Measurements from ENCODE around the gene CHTOP. TPM values are rescaled to one million over a fixed set of nuclear protein-coding genes. Genes with fewer than 3 reads are reported as not detected.
A peak's percentile ranks its signal among the peaks of the same experiment; 100 is the strongest.
"Not testable (repeated sequence)": the region's sequence is repeated elsewhere in the genome, so short reads cannot be mapped to it uniquely, and the experiment has no call there.

Gene CHTOP
- total RNA-seq, 1 experiment from 2014 or later = 42.0 TPM

DNA sequence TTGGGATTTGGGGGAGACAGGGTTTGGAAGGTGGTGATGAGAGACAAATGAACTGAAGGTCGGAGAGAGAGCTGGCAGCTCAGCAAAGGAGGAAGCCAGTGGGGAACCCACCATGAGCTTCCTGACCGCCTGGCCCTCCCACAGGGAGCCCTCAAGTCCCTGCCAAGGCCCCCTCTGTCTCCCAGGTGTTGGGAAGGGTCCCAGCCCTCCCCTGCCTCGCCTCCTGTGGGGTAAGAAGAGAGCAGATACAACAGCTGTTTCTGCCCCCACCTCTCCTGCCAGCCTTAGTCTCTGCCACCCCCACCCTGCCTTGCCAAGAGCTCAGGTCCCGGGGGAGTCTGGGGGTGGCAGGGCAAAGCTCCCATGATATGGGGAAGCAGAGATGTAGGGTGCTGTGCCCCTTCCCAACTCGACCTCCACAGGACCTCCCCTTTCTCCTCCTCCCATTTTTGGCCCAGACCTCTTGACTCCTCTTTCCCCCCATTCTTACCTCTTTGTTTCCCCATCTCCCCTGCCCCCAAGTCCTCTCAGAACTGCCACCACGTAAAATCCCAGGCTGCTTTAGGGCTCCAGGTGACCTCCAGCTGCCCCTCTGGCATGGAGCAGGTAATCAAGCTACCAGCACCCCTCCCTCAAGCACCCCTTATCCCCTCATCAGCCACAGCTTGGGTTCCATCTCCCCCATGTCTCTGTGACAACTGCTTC lies 5.1 kb upstream of the CHTOP start:
- in situ Hi-C loops (cut with HindIII; ENCODE audit: low pct_unique_long_range_greater_than_20kb, low sequenced_read_pairs) = no loop called here
- no peak for DNase-seq (ENCODE audit: low read depth)

DNA sequence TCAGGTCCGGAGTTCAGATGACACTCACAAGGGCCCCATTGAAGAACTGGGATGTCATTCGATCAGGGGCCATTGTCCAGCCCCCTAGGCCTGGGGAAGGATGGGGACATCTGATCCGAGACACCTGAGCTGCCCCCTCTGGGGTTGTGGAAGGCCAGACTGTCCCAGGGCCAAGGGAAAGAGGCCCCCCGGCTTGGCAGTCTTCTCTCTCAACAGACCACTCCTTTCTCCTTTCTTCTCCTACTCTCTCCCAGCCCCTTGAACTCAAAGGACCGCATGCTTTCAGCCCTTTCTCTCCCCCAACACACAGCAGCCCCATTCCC lies 4.6 kb upstream of the CHTOP start:
- in situ Hi-C loops (cut with HindIII; ENCODE audit: low pct_unique_long_range_greater_than_20kb, low sequenced_read_pairs) = no loop called here
- DNase-seq (ENCODE audit: low read depth) = no peak

DNA sequence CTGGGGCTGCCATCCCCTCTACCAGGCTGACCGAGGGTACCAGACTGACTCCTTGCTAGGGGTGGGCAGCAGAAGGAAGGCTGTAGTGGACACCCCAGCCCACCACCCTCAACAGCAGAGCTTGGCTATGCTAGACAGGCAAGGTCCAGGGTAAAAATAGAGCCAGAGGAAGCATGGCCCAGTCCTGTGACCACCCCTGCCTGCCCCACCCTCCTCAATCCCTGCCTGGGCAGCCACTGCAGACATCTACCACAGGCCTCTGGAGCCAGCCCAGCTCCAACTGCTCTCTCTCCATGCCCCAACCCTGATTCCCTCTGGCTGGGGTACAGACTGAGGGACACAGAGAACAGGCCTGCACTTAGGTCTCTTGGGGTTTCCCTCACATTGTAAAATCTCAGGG lies 3.9 kb upstream of the CHTOP start:
- DNase-seq (ENCODE audit: low read depth) = no peak
- in situ Hi-C loops (cut with HindIII; ENCODE audit: low pct_unique_long_range_greater_than_20kb, low sequenced_read_pairs) = no loop called here

DNA sequence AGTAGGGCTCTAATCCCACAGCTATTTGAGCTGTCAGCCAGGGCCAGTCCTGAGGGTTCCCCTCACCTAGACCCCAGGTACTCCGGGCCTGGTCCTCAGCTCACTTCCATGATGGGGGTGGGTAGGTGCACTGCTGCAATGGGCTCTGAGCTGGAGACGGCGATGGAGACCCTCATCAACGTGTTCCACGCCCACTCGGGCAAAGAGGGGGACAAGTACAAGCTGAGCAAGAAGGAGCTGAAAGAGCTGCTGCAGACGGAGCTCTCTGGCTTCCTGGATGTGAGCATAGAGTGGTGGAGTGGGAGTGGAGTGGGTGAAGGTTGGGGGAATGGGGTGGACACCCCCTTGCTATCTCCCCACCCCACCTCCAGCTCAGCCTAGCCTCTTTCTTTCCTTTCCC lies 3.5 kb upstream of the CHTOP start:
- no peak for DNase-seq (ENCODE audit: low read depth)
- in situ Hi-C loops (cut with HindIII; ENCODE audit: low pct_unique_long_range_greater_than_20kb, low sequenced_read_pairs) = no loop called here

DNA sequence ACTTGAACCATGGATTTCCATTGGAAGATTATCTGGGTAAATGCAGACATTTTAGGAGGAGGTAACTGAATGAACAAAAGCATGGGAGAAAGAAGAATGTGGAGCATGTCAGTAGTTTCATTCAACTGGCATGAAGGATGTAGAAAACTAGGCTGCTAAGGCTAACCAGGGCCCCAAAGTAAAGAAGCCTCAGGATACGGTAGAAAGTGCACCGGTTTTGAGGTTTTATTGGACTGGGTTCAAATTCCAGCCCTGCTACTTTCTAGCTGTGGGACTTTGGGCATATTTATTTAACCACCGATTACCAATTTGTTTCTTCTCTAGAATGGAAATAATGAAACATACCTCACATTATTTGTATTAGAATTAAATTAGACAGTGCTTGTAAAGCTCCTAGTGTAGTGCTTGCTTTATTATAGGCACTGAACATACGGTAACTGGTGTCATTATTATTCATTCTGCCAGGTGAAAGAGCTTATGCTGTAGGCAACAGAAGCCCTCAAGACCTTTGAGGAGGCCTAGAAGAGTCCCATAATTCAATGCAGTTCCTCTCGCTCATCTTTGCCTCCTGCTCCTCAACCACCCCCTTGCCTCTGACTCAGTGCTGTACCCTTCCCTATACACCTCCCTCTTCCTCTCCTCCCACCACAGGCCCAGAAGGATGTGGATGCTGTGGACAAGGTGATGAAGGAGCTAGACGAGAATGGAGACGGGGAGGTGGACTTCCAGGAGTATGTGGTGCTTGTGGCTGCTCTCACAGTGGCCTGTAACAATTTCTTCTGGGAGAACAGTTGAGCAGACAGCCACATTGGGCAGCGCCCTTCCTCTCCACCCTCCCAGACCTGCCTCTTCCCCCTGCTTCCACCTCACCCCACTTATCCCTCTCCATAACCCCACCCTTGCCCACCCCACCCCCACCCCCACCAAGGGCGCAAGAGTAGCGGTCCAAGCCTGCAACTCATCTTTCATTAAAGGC lies 2.5 kb upstream of the CHTOP start:
- in situ Hi-C loops (cut with HindIII; ENCODE audit: low pct_unique_long_range_greater_than_20kb, low sequenced_read_pairs) = no loop called here
- no peak for DNase-seq (ENCODE audit: low read depth)

DNA sequence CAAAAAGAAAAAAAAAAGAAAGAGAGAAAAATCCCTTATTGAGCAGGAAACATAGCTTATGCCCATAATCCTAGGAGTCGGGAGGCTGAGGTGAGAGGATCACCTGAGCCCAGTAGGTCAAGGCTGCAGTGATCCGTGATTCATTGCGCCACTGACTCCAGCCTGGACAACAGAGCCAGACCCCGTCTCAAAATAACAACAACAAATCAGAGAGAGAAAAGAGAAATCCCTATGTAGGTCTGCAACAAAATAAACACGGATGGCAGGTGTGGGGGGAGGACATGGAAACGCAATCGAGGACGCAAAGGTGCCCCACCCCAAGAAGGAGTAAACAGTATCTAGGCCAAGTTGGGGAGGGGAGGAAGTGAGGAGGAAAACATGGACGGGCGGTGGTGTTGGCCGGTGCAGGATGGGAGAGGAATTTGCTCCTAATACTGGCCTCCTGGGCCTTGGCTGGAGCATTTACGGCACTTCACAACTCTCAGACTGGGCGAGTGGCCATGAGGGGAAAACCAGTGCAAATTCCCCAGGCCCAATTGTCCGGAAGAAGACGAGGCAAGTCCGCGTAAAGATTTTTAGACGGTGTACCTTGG lies 609 bp upstream of the CHTOP start:
- DNase-seq (ENCODE audit: low read depth) = no peak
- in situ Hi-C loops (cut with HindIII; ENCODE audit: low pct_unique_long_range_greater_than_20kb, low sequenced_read_pairs) = no loop called here

DNA sequence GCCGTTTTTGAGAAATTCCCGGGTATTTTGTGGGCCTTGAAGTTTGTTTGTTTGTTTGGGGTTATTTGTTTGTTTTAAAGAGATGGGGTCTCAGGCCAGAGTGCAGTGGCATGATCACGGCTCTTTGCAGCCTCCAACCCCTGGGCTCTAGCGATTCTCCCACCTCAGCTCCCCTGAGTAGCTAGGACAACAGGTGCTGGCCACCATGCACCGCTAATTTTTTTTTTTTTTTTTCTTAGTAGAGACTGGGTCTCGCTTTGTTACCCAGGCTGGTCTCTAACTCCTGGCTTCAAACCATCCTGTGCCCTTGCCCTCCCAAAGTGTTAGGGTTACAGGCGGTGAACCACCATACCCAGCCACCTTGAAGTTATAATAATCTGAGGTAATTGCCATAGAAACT lies 2.0 kb downstream of the CHTOP start:
- no peak for DNase-seq (ENCODE audit: low read depth)
- in situ Hi-C loops (cut with HindIII; ENCODE audit: low pct_unique_long_range_greater_than_20kb, low sequenced_read_pairs) = no loop called here

DNA sequence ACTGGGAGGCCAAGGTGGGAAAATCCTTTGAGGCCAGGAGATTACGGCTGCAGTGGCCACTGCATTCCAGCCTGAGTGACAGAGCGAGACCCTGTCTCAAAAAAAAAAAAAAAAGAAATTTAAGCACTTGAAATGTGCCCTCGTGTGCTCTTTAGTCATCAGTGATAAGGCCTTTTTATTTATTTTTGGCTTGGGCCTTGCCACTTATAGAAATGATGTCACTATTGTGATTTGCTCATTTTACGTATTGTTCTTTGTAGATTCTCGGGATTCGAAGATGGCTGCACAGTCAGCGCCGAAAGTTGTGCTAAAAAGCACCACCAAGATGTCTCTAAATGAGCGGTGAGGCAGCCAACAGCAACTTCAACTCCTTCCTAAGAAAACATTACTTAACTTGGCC lies 2.4 kb downstream of the CHTOP start:
- no peak for DNase-seq (ENCODE audit: low read depth)
- in situ Hi-C loops (cut with HindIII; ENCODE audit: low pct_unique_long_range_greater_than_20kb, low sequenced_read_pairs) = no loop called here

DNA sequence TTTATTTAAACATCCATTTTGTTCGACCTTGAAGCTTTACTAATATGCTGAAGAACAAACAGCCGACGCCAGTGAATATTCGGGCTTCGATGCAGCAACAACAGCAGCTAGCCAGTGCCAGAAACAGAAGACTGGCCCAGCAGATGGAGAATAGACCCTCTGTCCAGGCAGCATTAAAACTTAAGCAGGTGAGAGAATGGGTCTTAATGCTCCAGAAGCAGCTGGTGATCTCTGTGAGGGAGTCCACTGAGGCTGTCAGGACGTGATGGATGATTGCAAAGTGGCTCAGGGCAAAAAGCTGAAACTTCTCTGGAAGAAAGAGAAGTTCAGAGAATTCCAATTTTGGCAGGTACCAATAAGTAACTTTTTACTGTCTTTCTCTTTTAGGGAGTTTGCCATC lies 4.4 kb downstream of the CHTOP start:
- in situ Hi-C loops (cut with HindIII; ENCODE audit: low pct_unique_long_range_greater_than_20kb, low sequenced_read_pairs) = no loop called here
- DNase-seq (ENCODE audit: low read depth) = no peak

DNA sequence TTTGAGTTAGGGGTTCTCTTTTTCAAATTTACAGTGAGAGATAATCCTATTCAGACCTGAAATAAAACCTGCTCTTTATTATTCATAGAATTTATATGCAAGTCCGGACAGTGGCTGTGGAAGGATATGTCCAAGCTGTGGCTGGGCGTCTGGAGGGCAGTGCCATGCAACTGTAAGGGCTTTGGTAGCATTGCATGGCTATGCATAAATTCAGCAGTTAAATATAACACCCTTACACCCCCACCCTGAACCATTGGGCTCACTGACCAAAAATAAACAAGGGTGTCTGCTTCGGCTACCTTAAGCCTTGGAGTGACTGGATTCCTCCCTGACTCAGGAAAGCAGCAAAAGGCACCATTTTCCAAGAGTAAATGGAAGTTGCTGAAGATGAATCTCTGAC lies 5.4 kb downstream of the CHTOP start:
- in situ Hi-C loops (cut with HindIII; ENCODE audit: low pct_unique_long_range_greater_than_20kb, low sequenced_read_pairs) = no loop called here
- DNase-seq (ENCODE audit: low read depth) = no peak

DNA sequence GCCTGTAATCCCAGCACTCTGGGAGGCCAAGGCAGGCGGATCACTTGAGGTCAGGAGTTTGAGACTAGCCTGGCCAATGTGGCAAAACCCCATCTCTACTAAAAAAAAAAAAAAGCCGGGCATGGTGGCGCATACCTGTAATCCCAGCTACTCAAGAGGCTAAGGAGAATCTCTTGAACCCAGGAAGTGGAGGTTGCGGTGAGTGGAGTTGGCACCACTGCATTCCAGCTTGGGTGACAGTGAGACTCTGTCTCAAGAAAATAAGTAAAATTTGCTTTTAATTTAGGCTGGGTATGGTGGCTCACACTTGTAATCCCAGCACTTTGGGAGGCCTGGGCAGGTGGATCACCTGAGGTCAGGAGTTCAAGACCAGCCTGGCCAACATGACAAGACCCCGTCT lies 6.3 kb downstream of the CHTOP start:
- in situ Hi-C loops (cut with HindIII; ENCODE audit: low pct_unique_long_range_greater_than_20kb, low sequenced_read_pairs) = not testable (repeated sequence)

DNA sequence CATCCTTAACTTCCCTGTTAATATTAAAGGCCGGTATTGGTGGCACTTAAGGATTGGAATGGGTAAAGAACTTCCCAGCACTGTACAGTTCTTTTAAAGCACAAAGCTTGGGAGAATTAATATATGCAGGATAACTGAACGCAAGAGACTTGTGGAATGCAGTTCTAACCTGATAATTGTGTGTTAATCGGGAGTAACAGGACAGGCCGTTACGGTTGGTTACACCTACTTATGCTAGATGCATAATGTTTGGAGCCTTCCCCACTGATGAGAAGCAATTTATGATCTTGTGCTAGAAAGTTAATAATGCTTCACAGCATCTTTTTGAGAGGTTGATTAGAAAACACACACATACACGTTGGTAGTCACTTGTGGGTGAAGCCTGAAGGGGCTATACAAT lies 7.0 kb downstream of the CHTOP start:
- in situ Hi-C loops (cut with HindIII; ENCODE audit: low pct_unique_long_range_greater_than_20kb, low sequenced_read_pairs) = no loop called here
- no peak for DNase-seq (ENCODE audit: low read depth)

More for the DNA sequence above, 6.3 kb downstream of the CHTOP start:
- DNase-seq (ENCODE audit: low read depth) = not testable (repeated sequence)

DNA sequence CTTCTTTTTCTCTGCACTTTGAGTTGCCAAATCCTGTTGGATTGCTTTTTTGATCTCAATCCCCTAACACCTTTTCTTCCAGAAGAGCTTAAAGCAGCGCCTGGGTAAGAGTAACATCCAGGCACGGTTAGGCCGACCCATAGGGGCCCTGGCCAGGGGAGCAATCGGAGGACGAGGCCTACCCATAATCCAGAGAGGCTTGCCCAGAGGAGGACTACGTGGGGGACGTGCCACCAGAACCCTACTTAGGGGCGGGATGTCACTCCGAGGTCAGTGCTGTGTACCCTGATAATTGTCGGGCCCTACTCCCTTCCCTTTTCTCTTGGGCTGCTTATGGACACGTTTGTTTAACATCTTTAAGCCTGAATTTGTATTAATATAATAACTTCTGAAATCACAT lies 8.3 kb downstream of the CHTOP start:
- DNase-seq (ENCODE audit: low read depth) = no peak
- in situ Hi-C loops (cut with HindIII; ENCODE audit: low pct_unique_long_range_greater_than_20kb, low sequenced_read_pairs) = no loop called here

DNA sequence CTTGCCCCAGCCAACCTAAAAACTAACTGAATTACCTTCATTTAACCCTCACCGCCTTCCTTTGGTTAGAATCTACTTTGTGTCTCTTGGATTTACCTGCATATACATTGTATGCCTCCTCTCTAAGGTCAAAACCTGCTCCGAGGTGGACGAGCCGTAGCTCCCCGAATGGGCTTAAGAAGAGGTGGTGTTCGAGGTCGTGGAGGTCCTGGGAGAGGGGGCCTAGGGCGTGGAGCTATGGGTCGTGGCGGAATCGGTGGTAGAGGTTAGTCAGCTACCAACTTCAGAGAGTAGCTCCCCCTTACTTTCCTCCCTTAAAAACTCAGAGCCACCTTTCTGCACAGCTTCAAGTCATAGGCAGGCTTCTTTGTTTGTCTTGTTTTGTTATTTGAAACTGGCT lies 9.2 kb downstream of the CHTOP start:
- in situ Hi-C loops (cut with HindIII; ENCODE audit: low pct_unique_long_range_greater_than_20kb, low sequenced_read_pairs) = no loop called here
- DNase-seq (ENCODE audit: low read depth) = no peak

DNA sequence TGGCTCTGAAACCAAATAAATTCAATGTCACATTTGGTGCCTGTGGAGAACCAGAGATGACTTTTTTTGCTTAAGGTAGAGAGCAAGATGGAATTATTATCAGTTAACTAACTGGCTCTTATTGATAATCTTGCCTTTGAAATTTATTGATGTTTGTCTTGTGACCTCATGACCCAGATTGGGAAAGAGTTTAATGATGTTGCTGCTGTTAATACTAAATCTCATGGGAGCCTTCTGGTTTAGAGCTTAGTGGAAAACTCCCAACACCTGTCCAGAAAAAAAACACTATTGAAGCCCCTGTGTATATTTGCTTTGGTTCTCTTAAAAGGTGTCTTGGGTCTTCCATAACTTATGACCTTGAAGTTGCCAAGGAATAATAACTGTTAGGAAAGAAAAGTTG lies 9.9 kb downstream of the CHTOP start:
- in situ Hi-C loops (cut with HindIII; ENCODE audit: low pct_unique_long_range_greater_than_20kb, low sequenced_read_pairs) = no loop called here
- DNase-seq (ENCODE audit: low read depth) = no peak

DNA sequence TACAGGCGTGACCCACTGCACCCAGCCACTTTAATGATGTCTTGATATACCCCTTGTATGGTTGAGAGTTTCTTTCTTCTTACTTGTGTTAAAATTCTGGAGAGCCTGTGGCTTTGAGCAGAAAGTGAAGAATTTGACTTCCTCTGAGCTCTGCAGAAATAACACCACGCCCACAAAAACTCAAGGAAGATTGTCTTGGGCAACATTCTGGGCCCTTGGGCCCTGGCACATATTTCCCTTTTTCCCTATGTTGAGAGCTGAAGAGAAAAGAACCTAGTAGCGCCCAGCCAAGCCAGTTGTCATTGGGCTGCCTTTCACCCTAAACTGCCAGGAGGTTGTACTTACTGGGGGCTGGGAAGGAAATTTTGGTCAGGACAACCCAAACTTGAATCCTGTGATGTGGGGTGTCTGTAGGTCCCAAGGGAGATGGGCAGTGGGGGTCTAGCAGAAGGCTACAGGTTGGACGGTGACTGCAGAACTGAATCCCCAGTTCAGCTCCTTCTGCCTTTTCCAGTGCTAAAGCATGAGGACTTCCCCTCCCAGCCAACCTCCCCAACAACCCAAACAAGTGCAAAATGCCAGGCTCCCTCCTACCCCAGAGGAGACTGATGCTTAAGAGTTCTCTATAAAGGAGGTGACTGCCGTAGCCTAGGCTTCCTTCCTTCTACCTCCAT lies 12.9 kb downstream of the CHTOP start:
- in situ Hi-C loops (cut with HindIII; ENCODE audit: low pct_unique_long_range_greater_than_20kb, low sequenced_read_pairs) = no loop called here

DNA sequence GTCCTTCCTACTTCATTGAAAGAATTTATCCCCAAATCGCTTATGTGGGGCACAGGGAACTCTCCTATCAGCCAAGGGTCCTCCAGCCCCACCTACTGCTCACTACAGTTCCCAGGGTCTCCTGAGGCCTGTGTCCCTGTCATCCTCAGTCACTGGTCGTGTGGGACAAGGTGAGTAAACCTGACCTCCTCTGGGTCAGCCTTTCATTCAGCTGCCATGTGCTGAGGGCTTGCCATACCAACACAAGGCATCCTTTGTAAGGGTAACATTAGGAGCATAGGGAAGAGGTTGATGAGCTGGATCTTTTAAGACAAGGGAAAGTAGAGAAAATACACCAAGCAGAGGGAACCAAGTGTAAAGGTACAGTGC lies 13.5 kb downstream of the CHTOP start:
- no peak for DNase-seq (ENCODE audit: low read depth)
- in situ Hi-C loops (cut with HindIII; ENCODE audit: low pct_unique_long_range_greater_than_20kb, low sequenced_read_pairs) = no loop called here

More for the DNA sequence above, 12.9 kb downstream of the CHTOP start:
- DNase-seq (ENCODE audit: low read depth) = no peak

DNA sequence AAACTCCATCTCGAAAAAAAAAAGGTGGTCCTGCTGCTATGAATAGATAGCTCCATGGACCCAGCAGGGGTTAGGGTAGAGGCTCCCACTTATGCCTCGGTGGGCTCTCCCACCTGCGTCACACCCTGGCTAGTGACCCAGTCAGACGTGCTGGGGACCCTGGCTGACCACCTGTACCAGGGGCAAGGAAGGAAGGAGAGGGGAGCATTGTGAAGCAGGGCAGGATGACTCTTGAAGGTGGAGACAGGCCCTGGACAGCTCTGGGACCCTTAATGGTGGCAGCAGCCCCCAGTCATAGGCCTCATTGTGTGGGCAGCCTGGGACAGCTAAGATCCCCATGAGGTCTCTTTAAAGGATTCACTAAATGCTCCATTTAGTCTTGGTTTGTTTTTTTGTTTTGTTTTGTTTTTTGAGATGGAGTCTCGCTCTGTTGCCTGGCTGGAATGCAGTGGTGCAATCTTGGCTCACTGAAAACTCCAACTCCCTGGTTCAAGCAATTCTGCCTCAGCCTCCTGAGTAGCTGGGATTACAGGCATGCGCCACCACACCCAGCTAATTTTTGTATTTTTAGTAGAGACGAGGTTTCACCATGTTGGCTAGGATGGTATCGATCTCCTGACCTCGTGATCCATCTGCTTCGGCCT lies 14.3 kb downstream of the CHTOP start:
- peak; percentile 25 for DNase-seq (ENCODE audit: low read depth)
- in situ Hi-C loops (cut with HindIII; ENCODE audit: low pct_unique_long_range_greater_than_20kb, low sequenced_read_pairs) = no loop called here
